Esophagus mucosa (tissue), 1 donor: ENCODE measurements around the gene DCC. TPM values are rescaled to one million over a fixed set of nuclear protein-coding genes. Genes with fewer than 3 reads are reported as not detected.

Source experiments
- ATAC-seq: fragments of 200-7000 bp; cut with Tn5 transposase; one replicate; pipeline ENCODE4 v1.9.1; 2020
- total RNA-seq: library from RNA; stranded (reverse); gene quantifications from one replicate; pipeline ENCODE4 v1.2.4, GENCODE V29; 2023
- donor health status: DM: yes; HTN: yes; CAD: no.

The DCC gene
- total RNA-seq, 1 donor from 2014 or later, result not detected

- no peak for ATAC-seq
Observed at GRCh38 chr18:53531896-53532295, 1191.9 kb downstream of the DCC start.

DNA sequence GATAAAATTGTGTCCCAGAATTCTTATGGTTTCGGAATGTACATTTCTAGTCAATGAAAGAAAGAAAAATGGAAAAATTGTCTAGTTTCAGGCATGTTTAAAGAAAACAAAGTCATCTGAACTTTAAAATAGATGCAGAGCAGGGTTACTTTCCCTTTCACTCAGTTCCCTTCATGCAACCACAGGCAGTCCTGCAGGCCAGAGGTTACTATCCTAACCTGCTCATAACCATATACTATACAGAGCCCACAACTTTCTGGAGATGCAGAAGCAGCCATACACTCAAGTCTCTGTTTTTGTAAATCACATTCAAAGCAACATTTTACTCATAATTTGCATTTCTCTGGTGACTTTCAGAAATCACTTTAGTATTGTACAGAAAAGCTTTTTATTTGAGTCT, 1194.2 kb downstream of the DCC start:
- ATAC-seq, result no peak

- ATAC-seq, result no peak
Observed at GRCh38 chr18:53534695-53535094, 1194.7 kb downstream of the DCC start.

DNA sequence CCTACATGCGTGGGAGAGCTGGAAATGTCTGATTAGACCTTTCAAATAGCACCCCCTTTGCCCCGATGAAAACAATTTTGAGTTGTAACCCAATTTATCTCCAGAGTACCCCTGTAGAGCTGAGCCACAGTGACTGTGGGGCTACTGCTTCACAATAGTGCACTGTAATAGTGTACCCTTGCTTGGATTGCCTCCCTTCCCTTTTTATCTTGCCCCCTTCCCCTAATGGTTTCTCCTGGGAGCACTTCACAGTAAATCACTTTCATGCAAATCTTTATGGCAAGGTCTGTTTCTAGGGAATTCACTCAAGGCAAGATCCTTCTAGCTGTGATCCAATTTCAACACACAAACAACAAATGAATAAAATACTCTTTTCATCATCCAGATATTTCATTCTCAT, 1196.9 kb downstream of the DCC start:
- no peak for ATAC-seq

DNA sequence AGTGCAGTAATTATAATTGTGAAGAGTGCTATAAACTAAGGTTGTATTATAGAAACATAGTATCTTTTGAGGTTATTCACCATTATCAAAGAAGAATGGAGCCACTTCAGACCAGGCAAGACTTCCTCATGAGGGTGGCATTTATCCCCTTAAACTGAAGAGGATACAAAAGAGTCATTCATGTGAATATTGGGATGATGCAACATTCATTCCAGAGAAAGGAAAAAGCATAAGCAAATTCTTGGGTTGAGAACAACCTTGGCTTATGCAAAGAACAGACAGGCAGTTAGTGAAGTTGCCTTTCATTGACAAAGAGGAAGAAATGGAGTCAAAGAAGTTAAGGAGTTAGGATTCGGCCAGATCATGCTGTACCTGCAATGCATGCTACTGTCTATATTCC, 1201.9 kb downstream of the DCC start:
- no peak for ATAC-seq

DNA sequence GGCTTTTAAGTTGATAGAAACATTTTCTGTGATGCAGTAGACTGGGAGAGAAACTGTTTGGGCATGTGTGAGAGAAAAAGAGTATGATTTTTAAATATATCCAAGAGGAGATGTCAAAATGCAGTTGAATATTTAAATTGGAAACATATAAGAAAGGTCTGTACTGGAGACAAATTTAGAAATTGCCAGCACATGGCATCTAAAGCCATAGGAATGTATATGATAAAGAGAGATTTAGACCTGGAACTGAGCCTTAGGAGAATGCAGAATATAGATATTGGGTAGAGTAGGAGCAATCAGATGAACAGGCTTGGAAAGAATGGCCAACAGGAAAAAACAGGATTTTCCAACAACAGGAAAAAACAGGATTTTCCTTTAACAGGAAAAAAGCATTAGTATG, 1203.7 kb downstream of the DCC start:
- ATAC-seq, result no peak

DNA sequence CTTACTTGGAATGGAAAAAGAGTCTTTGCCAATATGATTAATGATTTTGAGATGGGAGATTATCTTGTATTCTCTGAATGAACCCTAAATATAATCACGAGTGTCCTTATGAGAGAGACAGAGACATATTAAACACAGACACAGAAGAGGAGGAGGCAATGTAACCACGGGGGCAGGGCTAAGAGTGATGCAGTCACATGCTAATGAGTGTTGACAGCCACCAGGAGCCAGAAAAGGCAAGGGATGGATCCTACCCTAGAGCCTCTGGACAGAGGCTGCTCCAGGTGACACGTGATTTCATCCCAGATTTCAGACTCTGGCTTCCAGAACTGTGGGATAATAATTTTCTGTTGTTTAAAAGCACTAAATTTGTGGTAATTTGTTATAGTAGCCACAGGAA, 1204.9 kb downstream of the DCC start:
- no peak for ATAC-seq

- ATAC-seq, result no peak
Observed at GRCh38 chr18:53551868-53552426, 1212.0 kb downstream of the DCC start.

DNA sequence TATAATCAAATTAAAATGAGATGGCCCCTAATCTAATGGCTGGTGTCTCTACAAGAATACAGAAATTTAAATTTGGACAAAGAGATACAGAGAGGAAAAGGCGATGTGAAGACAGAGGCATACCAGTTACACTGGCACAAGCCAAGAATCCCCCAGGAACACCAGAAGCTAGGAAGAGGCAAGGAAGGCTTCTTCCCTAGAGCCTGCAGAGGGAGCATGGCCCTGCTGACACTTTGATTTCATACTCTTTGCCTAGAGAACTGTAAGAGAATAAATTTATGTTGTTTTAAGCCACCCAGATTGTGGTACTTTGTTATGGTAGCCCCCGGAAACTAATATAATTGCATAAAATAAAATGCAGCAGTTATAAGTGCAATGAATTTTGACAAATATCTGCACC, 1213.0 kb downstream of the DCC start:
- no peak for ATAC-seq

- no peak for ATAC-seq
Observed at GRCh38 chr18:53556450-53556849, 1216.5 kb downstream of the DCC start.

DNA sequence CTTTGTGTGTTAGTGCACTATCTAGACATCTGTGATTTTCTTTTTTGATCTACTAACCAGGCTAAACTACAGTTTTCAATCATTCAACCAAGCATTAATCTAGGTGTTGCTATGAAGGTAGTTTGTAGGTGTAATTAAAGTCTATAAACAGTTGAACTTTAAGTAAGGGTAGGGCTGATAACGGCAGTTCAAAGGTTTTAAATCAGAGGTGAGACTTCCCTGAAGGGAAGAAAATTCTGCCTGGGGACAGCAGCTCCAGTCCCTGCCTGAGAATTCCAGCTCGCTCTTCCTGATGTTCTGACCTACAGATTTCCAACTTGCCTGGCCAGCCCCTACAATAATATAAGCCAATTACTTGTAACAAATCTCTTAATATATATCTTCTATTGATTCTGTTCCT, 1220.5 kb downstream of the DCC start:
- no peak for ATAC-seq

DNA sequence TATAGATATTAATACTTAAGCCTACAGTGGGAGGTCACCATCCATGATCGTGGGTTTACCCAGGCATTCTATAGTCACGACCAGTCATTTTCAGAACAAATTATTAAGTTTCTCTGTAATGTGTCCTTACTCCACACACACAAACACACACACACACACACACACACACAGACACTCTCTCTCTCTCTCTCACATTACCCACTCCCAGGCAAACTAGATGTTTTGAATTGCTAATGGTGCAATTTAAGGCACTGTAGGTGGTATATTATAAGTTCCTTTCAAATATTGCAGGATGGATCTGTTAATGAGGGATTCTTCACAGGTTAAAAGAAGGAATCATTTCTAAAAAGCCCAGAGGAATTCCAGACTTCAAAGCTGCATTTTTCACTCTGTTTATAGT, 1226.6 kb downstream of the DCC start:
- ATAC-seq, result no peak

GRCh38 chr18:53567929-53568574, 1228.1 kb downstream of the DCC start:
- no peak for ATAC-seq
